Activated CD8-positive, alpha-beta T cell treated with anti-CD3 and anti-CD28 coated beads for 36 hours (primary cell): ENCODE measurements around the gene LYPD6. TPM values are rescaled to one million over a fixed set of nuclear protein-coding genes. Genes with fewer than 3 reads are reported as not detected.

Experiments
- ATAC-seq: fragments of 200-7000 bp; cut with Tn5 transposase; one replicate; pipeline ENCODE4 v1.10.0; 2021; ENCODE audit warnings: mild to moderate bottlenecking, moderate library complexity
- CTCF ChIA-PET: fragments of 350-600 bp; sonication (Branson Sonifier 250); formaldehyde crosslinking; loops from one replicate; lab custom pipeline; 2021; ENCODE audit warnings: antibody characterized with exemption; lab: Charles Lee
- POLR2A ChIA-PET: fragments of 350-600 bp; sonication (Branson Sonifier 250); formaldehyde crosslinking; loops from one replicate; lab custom pipeline; 2021; ENCODE audit warnings: antibody characterized with exemption; lab: Charles Lee
- DNase-seq: peaks from one replicate; pipeline ENCODE4 v3.0.0-alpha.2; 2020
- H3K27ac Mint-ChIP-seq: one replicate; pipeline ENCODE4 v1.8.0; 2021; ENCODE audit warnings: mild to moderate bottlenecking, mixed read lengths
- H3K27me3 Mint-ChIP-seq: one replicate; pipeline ENCODE4 v1.8.0; 2021; ENCODE audit warnings: mixed read lengths
- H3K36me3 Mint-ChIP-seq: one replicate; pipeline ENCODE4 v1.8.0; 2021; ENCODE audit warnings: low read depth, mixed read lengths
- H3K4me1 Mint-ChIP-seq: one replicate; pipeline ENCODE4 v1.8.0; 2021; ENCODE audit warnings: low read depth, mixed read lengths
- H3K4me3 Mint-ChIP-seq: one replicate; pipeline ENCODE4 v1.8.0; 2021; ENCODE audit warnings: mild to moderate bottlenecking, moderate library complexity, mixed read lengths
- H3K9me3 Mint-ChIP-seq: one replicate; pipeline ENCODE4 v1.8.0; 2021; ENCODE audit warnings: mixed read lengths
- CTCF ChIP-seq: fragments of 200-600 bp; IDR thresholded peaks from one replicate; pipeline ENCODE4 v1.8.0; 2022; ENCODE audit warnings: antibody characterized with exemption, mild to moderate bottlenecking
- intact Hi-C: fragments of 100-400 bp; cut with micrococcal nuclease; formaldehyde crosslinking; loops from one replicate; pipeline ENCODE4 v1.10.0; 2022
- total RNA-seq, 2 experiments: library from RNA; stranded (reverse); gene quantifications; one replicate each; pipeline ENCODE4 v1.2.3, GENCODE V29; 2021

Gene LYPD6
- total RNA-seq, 2 experiments from 2014 or later: not detected

- Mint-ChIP-seq H3K9me3 (no peaks in the 10 kb centered on the region), H3K36me3 (no peaks in the 10 kb centered on the region), H3K4me3 (no peak overlapping the region), H3K27me3 (peaks cover 1% of the 10 kb centered on the region), H3K27ac (no peak overlapping the region), H3K4me1 (no peaks in the 10 kb centered on the region)
- intact Hi-C loops: no loop called here
- TF ChIP-seq CTCF: no peak
- ChIA-PET CTCF (interaction anchor here (1.4 kb wide), 1 partner anchor 376 kb away, joined by 3 read pairs; no protein-coding TSS in a partner anchor), POLR2A (interaction anchor here (0.7 kb wide), 1 partner anchor 19 kb away, joined by 3 read pairs; no protein-coding TSS in a partner anchor)
- ATAC-seq: no peak
- no peak for DNase-seq
Measured at GRCh38 chr2:149393614-149394013, 63.2 kb downstream of the LYPD6 start.

- TF ChIP-seq CTCF: no peak
- Mint-ChIP-seq H3K27me3 (peaks cover 1% of the 10 kb centered on the region), H3K4me3 (no peak overlapping the region), H3K36me3 (no peaks in the 10 kb centered on the region), H3K27ac (no peak overlapping the region), H3K9me3 (no peaks in the 10 kb centered on the region), H3K4me1 (no peaks in the 10 kb centered on the region)
- intact Hi-C loops: no loop called here
- ATAC-seq (no peak), DNase-seq (no peak)
- CTCF ChIA-PET: no interaction called here
- POLR2A ChIA-PET: no interaction called here
Measured at GRCh38 chr2:149394864-149395263, 64.5 kb downstream of the LYPD6 start.

- H3K9me3 Mint-ChIP-seq: no peaks in the 10 kb centered on the region
- H3K27me3 Mint-ChIP-seq: peaks cover 5% of the 10 kb centered on the region
- TF ChIP-seq CTCF: no peak
- ATAC-seq (no peak), DNase-seq (no peak)
- no peak overlapping the region for H3K4me3 Mint-ChIP-seq
- POLR2A ChIA-PET: no interaction called here
- H3K36me3 Mint-ChIP-seq: no peaks in the 10 kb centered on the region
- no peak overlapping the region for H3K27ac Mint-ChIP-seq
- intact Hi-C loops: no loop called here
- CTCF ChIA-PET: no interaction called here
- H3K4me1 Mint-ChIP-seq: no peaks in the 10 kb centered on the region
Measured at GRCh38 chr2:149399934-149400615, 69.7 kb downstream of the LYPD6 start.

- Mint-ChIP-seq H3K27ac (no peak overlapping the region), H3K4me1 (no peaks in the 10 kb centered on the region), H3K4me3 (no peak overlapping the region), H3K36me3 (no peaks in the 10 kb centered on the region), H3K9me3 (no peaks in the 10 kb centered on the region), H3K27me3 (peaks cover 5% of the 10 kb centered on the region)
- ChIA-PET CTCF (no interaction called here), POLR2A (no interaction called here)
- DNase-seq (no peak), ATAC-seq (no peak)
- TF ChIP-seq CTCF: no peak
- intact Hi-C loops: no loop called here
Measured at GRCh38 chr2:149400997-149401396, 70.6 kb downstream of the LYPD6 start.

- Mint-ChIP-seq H3K4me1 (no peaks in the 10 kb centered on the region), H3K36me3 (no peaks in the 10 kb centered on the region), H3K27me3 (peaks cover 3% of the 10 kb centered on the region), H3K27ac (no peak overlapping the region), H3K4me3 (no peak overlapping the region), H3K9me3 (peaks cover 3% of the 10 kb centered on the region)
- ChIA-PET POLR2A (no interaction called here), CTCF (interaction anchor here (1.5 kb wide), 1 partner anchor 369 kb away, joined by 3 read pairs; no protein-coding TSS in a partner anchor)
- intact Hi-C loops: no loop called here
- no peak for TF ChIP-seq CTCF
- DNase-seq: no peak
- ATAC-seq: no peak
Measured at GRCh38 chr2:149409506-149409905, 79.1 kb downstream of the LYPD6 start.
